ENCODE data around the gene DSC2. TPM values are rescaled to one million over a fixed set of nuclear protein-coding genes. Genes with fewer than 3 reads are reported as not detected.
A peak's percentile ranks its signal among the peaks of the same experiment; 100 is the strongest.

Gene DSC2
- total RNA-seq, 2 donors from 2014 or later, result 141 to 184 TPM

DNA sequence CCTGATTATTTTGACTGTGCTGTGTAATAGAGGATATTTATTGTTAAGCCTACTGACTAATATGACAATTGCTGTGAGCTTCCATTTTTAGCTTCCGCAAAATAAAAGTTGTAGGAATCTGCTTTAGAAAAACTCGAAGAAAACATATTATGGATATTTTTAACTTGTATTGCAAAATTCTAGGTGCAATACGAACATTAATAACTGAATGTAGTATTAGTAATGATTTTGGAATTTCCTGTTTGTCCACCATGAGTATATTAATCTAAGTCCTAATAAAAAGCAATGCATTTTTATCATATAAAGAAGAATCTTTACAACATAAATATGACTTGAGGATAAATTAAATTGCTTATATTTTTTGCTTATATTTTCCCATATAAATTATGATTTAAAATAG is 57.3 kb downstream of the DSC2 start:
- H3K4me3 ChIP-seq, result no peak overlapping the region

DNA sequence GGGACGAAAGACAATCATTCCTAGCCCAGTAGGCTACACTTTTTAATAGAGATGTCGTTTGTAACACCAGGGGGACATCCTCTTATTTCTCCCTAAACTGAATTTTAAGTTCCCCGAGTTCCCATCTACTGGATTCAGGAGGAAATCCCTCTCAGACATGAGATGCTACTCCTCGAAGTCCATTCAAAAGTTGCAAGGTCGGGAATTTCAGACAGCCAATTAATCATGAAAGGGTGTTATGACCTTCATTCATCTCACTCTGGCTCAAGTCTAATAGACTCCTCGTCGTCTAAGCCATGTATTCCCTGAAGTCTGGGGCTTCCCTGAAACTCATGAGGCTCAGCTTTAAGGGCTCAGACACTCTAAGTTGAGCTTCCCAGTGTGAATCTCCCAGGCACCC is 58.5 kb downstream of the DSC2 start:
- Histone ChIP-seq H3K4me1 (peaks cover 2% of the 10 kb centered on the region), H3K27me3 (peaks cover 40% of the 10 kb centered on the region)
- no peak for TF ChIP-seq CTCF (IDR thresholded peaks at IDR 0.05)

More for the DNA sequence above, 57.3 kb downstream of the DSC2 start:
- Histone ChIP-seq H3K9ac (ENCODE audit: low read depth in 2 of 2, low read length in 2 of 2) (no peak overlapping the region), H3K36me3 (no peaks in the 10 kb centered on the region), H3K9me3 (no peaks in the 10 kb centered on the region), H3K4me1 (peaks cover 2% of the 10 kb centered on the region), H3K27ac (no peak overlapping the region), H3K27me3 (peaks cover 40% of the 10 kb centered on the region)
- DNase-seq, result no peak
- intact Hi-C loops (cut with DNase I), result no loop called here
- TF ChIP-seq CTCF (IDR thresholded peaks at IDR 0.05), result no peak

GRCh38 chr18:31042406-31043181 is 59.6 kb downstream of the DSC2 start, which contains the start of gene DSC3:
Gene DSC3 (minus strand): TSS chr18:31042742. CDS start chr18:31042660, 82 bp downstream.
- Histone ChIP-seq H3K36me3 (no peaks in the 10 kb centered on the region), H3K27me3 (peaks cover 40% of the 10 kb centered on the region), H3K4me3 (peak within 1 kb of the TSS; percentile 11), H3K4me1 (peaks cover 2% of the 10 kb centered on the region), H3K9ac (ENCODE audit: low read depth in 2 of 2, low read length in 2 of 2) (no peak within 1 kb of the TSS), H3K9me3 (no peaks in the 10 kb centered on the region), H3K27ac (no peak within 1 kb of the TSS)
- intact Hi-C loops (cut with DNase I), result no loop called here
- DNase-seq, result peak; percentile 38
- TF ChIP-seq CTCF (IDR thresholded peaks at IDR 0.05), result no peak

More for the DNA sequence above, 58.5 kb downstream of the DSC2 start:
- no peak for DNase-seq
- Histone ChIP-seq H3K27ac (no peak overlapping the region), H3K4me3 (no peak overlapping the region), H3K9ac (ENCODE audit: low read depth in 2 of 2, low read length in 2 of 2) (no peak overlapping the region), H3K9me3 (no peaks in the 10 kb centered on the region), H3K36me3 (no peaks in the 10 kb centered on the region)
- intact Hi-C loops (cut with DNase I), result no loop called here

DNA sequence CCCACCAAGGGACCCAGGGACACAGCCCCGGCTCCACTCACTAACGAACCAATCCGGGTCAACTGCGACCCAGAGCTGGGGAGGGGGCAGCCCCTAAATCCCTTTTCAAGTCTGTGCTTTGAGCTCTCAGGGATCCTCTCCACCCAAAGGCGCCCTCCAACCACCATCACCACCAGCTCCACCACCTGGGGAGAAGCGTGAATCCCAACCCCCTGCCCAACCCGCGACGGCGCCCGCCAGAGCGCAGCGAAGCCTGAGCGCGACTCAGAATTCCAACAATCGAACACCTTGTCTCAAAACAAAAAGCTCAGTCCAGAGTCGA is 60.2 kb downstream of the DSC2 start:
- Histone ChIP-seq H3K4me3 (peak overlapping the region; percentile 11), H3K27ac (no peak overlapping the region), H3K4me1 (peaks cover 2% of the 10 kb centered on the region), H3K9ac (ENCODE audit: low read depth in 2 of 2, low read length in 2 of 2) (no peak overlapping the region), H3K27me3 (peaks cover 40% of the 10 kb centered on the region), H3K36me3 (no peaks in the 10 kb centered on the region), H3K9me3 (no peaks in the 10 kb centered on the region)
- DNase-seq, result no peak
- intact Hi-C loops (cut with DNase I), result no loop called here
- TF ChIP-seq CTCF (IDR thresholded peaks at IDR 0.05), result no peak

- no peak overlapping the region for H3K27ac ChIP-seq
- H3K36me3 ChIP-seq, result no peaks in the 10 kb centered on the region
- H3K9me3 ChIP-seq, result no peaks in the 10 kb centered on the region
- intact Hi-C loops (cut with DNase I), result no loop called here
- no peak for TF ChIP-seq CTCF (IDR thresholded peaks at IDR 0.05)
- peaks cover 2% of the 10 kb centered on the region for H3K4me1 ChIP-seq
- no peak overlapping the region for H3K4me3 ChIP-seq
- peak; percentile 22 for DNase-seq
- no peak overlapping the region for H3K9ac ChIP-seq (ENCODE audit: low read depth in 2 of 2, low read length in 2 of 2)
- peaks cover 40% of the 10 kb centered on the region for H3K27me3 ChIP-seq
Observed at GRCh38 chr18:31041271-31042083, 60.7 kb downstream of the DSC2 start.
